Measurements from ENCODE around the gene BCL2. TPM values are rescaled to one million over a fixed set of nuclear protein-coding genes. Genes with fewer than 3 reads are reported as not detected.

Gene BCL2
- total RNA-seq, 1 experiment from 2014 or later: 1.5 TPM

GRCh38 chr18:63091671-63092364 is 227.8 kb downstream of the BCL2 start:
- BruUV-seq (replicated peaks): no TSS peak
- no peaks in the 10 kb centered on the region for H3K36me3 ChIP-seq (ENCODE audit: low read depth, low read length)
- no peaks in the 10 kb centered on the region for H4K20me1 ChIP-seq (ENCODE audit: low read length)
- peaks cover 51% of the 10 kb centered on the region for H3K27me3 ChIP-seq (ENCODE audit: low read length)
- H3F3A ChIP-seq (ENCODE audit: low read length, unreplicated experiment): no peaks in the 10 kb centered on the region
- H2AFZ ChIP-seq (ENCODE audit: low read length): no peak overlapping the region
- H3K9me3 ChIP-seq (ENCODE audit: low read length): no peaks in the 10 kb centered on the region
- no peak overlapping the region for H3K9ac ChIP-seq (ENCODE audit: low read length)
- no peak overlapping the region for H3K4me2 ChIP-seq (ENCODE audit: low read length)
- ChIA-PET POLR2A (ENCODE audit: unreplicated experiment) (no interaction called here), CTCF (no interaction called here)
- no peak for ATAC-seq
- no peaks in the 10 kb centered on the region for H3K4me1 ChIP-seq (ENCODE audit: insufficient read depth, low read length)
- H3K27ac ChIP-seq (ENCODE audit: low read length): no peak overlapping the region
- no peaks in the 10 kb centered on the region for H3K79me2 ChIP-seq (ENCODE audit: low read length)
- intact Hi-C loops (cut with micrococcal nuclease): no loop called here
- no peak for DNase-seq
- H3K9me2 ChIP-seq (replicated peaks; ENCODE audit: low read length): no peaks in the 10 kb centered on the region
- no peak for TF ChIP-seq EZH2 (IDR thresholded peaks at IDR 0.05; ENCODE audit: low read length, unreplicated experiment)
- TF ChIP-seq EZH2phosphoT487 (IDR thresholded peaks at IDR 0.05; ENCODE audit: borderline replicate concordance, low read length): no peak
- TF ChIP-seq CTCF (conservative IDR thresholded peaks at IDR 0.05; ENCODE audit: low read depth, low read length): no peak
- no peak overlapping the region for H3K4me3 ChIP-seq (ENCODE audit: low read length)

GRCh38 chr18:63090334-63090733 is 229.2 kb downstream of the BCL2 start:
- Histone ChIP-seq H3K36me3 (ENCODE audit: low read depth, low read length) (no peaks in the 10 kb centered on the region), H4K20me1 (ENCODE audit: low read length) (no peaks in the 10 kb centered on the region), H3K27me3 (ENCODE audit: low read length) (peaks cover 50% of the 10 kb centered on the region), H3K4me2 (ENCODE audit: low read length) (no peak overlapping the region), H3K9ac (ENCODE audit: low read length) (no peak overlapping the region), H3K27ac (ENCODE audit: low read length) (no peak overlapping the region), H3K9me3 (ENCODE audit: low read length) (no peaks in the 10 kb centered on the region), H2AFZ (ENCODE audit: low read length) (no peak overlapping the region), H3K79me2 (ENCODE audit: low read length) (no peaks in the 10 kb centered on the region), H3F3A (ENCODE audit: low read length, unreplicated experiment) (no peaks in the 10 kb centered on the region), H3K4me3 (ENCODE audit: low read length) (no peak overlapping the region), H3K9me2 (replicated peaks; ENCODE audit: low read length) (no peaks in the 10 kb centered on the region), H3K4me1 (ENCODE audit: insufficient read depth, low read length) (no peaks in the 10 kb centered on the region)
- ATAC-seq: no peak
- no peak for DNase-seq
- intact Hi-C loops (cut with micrococcal nuclease): no loop called here
- ChIA-PET CTCF (no interaction called here), POLR2A (ENCODE audit: unreplicated experiment) (no interaction called here)
- TF ChIP-seq EZH2 (IDR thresholded peaks at IDR 0.05; ENCODE audit: low read length, unreplicated experiment): no peak
- no peak for TF ChIP-seq EZH2phosphoT487 (IDR thresholded peaks at IDR 0.05; ENCODE audit: borderline replicate concordance, low read length)
- no peak for TF ChIP-seq CTCF (conservative IDR thresholded peaks at IDR 0.05; ENCODE audit: low read depth, low read length)
- BruUV-seq (replicated peaks): no TSS peak

- H3K9me2 ChIP-seq (replicated peaks; ENCODE audit: low read length): no peaks in the 10 kb centered on the region
- ChIA-PET POLR2A (ENCODE audit: unreplicated experiment) (interaction anchor here (0.7 kb wide), 1 partner anchor 185 kb away, joined by 5 read pairs; no protein-coding TSS in a partner anchor), CTCF (no interaction called here)
- no peaks in the 10 kb centered on the region for H3F3A ChIP-seq (ENCODE audit: low read length, unreplicated experiment)
- H3K4me1 ChIP-seq (ENCODE audit: insufficient read depth, low read length): no peaks in the 10 kb centered on the region
- no peak overlapping the region for H3K4me2 ChIP-seq (ENCODE audit: low read length)
- DNase-seq (no peak), ATAC-seq (no peak)
- H3K27ac ChIP-seq (ENCODE audit: low read length): no peak overlapping the region
- H3K9ac ChIP-seq (ENCODE audit: low read length): no peak overlapping the region
- no peaks in the 10 kb centered on the region for H3K36me3 ChIP-seq (ENCODE audit: low read depth, low read length)
- H4K20me1 ChIP-seq (ENCODE audit: low read length): no peaks in the 10 kb centered on the region
- BruUV-seq (replicated peaks): no TSS peak
- no peak overlapping the region for H2AFZ ChIP-seq (ENCODE audit: low read length)
- no peaks in the 10 kb centered on the region for H3K79me2 ChIP-seq (ENCODE audit: low read length)
- peaks cover 51% of the 10 kb centered on the region for H3K27me3 ChIP-seq (ENCODE audit: low read length)
- intact Hi-C loops (cut with micrococcal nuclease): no loop called here
- no peak overlapping the region for H3K4me3 ChIP-seq (ENCODE audit: low read length)
- H3K9me3 ChIP-seq (ENCODE audit: low read length): no peaks in the 10 kb centered on the region
- no peak for TF ChIP-seq CTCF (conservative IDR thresholded peaks at IDR 0.05; ENCODE audit: low read depth, low read length)
These were observed 230.5 kb downstream of the BCL2 start for GRCh38 chr18:63089041-63089440.
